Measurements from ENCODE around the gene BPIFB1.

Gene BPIFB1

DNA sequence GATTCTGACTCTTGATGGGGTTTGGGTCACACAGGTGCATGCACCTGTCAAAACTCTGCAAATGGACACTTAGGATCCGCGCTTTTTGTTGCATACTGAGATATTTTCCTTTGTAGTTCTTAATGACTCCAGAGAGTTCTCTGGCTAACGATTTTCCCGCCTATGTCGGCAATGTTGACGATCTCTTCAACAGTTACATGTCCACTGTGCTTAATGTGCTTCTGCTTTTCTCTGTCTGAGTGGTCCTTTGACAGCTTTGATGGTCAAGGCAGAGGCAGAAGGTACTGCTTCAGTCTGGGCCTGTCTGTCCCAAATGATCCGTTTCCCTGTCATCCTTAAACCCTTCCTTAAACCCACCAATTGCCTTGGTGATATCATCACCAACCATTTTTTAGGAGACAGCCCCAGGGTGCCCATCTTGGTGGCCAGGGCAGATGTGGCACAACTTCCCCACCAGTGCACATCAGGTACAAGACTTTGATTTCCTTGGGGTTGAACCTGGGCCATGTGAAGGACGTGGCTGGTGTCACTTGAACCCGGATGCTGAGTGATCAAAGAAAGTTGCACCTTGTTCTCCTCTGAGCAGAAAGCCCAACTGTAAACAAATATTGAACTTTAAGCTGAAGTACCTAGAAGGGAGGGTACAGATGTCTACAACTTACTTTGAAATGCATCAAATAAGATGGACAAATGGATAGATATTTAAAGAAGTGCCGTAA, 10.7 kb upstream of the BPIFB1 start:
- no peak overlapping the region for H3K27ac ChIP-seq
- TF ChIP-seq, protein P1, sequence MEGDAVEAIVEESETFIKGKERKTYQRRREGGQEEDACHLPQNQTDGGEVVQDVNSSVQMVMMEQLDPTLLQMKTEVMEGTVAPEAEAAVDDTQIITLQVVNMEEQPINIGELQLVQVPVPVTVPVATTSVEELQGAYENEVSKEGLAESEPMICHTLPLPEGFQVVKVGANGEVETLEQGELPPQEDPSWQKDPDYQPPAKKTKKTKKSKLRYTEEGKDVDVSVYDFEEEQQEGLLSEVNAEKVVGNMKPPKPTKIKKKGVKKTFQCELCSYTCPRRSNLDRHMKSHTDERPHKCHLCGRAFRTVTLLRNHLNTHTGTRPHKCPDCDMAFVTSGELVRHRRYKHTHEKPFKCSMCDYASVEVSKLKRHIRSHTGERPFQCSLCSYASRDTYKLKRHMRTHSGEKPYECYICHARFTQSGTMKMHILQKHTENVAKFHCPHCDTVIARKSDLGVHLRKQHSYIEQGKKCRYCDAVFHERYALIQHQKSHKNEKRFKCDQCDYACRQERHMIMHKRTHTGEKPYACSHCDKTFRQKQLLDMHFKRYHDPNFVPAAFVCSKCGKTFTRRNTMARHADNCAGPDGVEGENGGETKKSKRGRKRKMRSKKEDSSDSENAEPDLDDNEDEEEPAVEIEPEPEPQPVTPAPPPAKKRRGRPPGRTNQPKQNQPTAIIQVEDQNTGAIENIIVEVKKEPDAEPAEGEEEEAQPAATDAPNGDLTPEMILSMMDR (conservative IDR thresholded peaks at IDR 0.05): no peak

DNA sequence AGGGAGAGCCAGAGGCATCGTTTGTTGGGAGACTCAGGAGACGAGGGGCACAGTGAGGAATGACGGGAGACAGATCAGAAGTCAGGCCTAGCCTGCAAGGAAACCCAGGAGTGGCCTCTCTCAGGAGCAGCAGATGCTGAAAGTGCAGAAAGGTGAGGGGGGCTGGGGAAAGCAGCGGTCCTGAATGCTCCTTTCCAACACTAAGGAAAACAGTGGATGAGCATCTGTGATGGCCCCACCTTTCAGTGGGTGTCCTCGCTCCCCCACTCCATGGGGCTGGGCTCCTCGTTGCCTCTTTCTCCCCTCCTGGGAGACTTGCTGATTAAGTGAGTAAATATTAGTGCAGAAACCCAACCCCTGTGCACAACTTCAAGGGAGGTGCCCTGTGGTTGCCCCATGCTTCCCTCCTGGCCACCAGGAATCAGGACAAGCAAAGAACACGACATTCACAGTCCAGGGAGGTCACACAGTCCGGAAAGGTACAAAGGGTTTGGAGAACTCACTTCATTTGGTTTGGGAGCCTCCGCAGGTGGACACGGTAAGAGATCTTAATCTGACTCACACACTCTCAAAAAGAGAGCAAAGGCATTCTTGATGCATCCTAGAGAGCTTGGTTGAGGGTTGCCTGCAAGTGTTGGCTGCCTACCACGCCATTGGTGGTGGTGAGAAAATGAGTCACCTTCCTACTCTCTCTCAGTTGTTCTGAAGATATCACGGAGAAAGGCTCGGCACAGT, 9.7 kb upstream of the BPIFB1 start:
- no peak overlapping the region for H3K27ac ChIP-seq
- TF ChIP-seq, protein P1 (conservative IDR thresholded peaks at IDR 0.05): no peak

DNA sequence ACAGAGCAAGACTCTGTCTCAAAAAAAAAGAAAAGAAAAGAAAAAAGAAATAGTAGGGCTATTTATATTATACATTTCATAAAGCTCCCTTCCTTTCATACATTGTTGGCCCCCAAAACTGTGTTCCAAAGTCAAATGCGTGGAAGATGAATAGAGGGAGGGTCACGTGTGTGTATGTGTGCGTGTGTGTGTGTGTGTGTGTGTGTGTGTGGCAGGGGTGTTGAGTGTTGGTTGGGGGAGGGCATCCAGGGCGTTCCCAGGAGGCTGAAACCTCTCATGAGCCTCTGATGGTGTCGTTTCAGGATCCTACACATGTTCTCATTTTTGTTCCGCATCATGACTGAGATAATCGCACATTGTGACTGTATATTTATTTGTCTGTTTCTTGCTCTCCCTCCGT, 7.8 kb upstream of the BPIFB1 start:
- TF ChIP-seq, protein P1 (conservative IDR thresholded peaks at IDR 0.05): no peak
- H3K27ac ChIP-seq: no peak overlapping the region

DNA sequence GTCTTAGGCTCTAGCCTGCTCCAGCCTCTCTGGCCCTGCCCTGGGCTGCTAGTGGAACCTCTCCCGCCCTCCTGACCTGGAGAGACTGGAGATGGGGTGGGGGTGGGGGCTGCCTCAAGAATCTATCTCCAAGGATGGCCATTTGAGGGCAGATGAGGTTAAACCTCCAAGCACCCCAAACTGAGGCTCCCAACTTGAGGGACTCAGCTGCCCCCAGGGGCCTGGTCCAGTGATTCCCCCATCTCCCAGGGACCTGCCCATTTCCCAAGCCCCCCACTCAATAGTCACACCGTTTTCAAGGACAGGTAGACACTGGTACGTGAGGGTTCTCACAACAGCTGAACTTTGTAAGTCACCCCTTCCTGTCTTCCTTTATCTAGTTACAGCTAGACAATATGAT, 7.1 kb upstream of the BPIFB1 start:
- H3K27ac ChIP-seq: no peak overlapping the region
- TF ChIP-seq, protein P1 (conservative IDR thresholded peaks at IDR 0.05): no peak

- TF ChIP-seq, protein P1 (conservative IDR thresholded peaks at IDR 0.05): no peak
- no peak overlapping the region for H3K27ac ChIP-seq
These were observed 6.5 kb upstream of the BPIFB1 start for GRCh38 chr20:33276303-33277113.

- H3K27ac ChIP-seq: no peak overlapping the region
- TF ChIP-seq, protein P1 (conservative IDR thresholded peaks at IDR 0.05): no peak
These were observed 5.3 kb upstream of the BPIFB1 start for GRCh38 chr20:33277471-33278441.

Measured in VCaP (cell line).